Right lobe of liver (tissue), 4 donors: Measurements from ENCODE around the gene CTDSPL.

ENCODE experiments used
- CTCF ChIP-seq, 4 donors: fragments of 200-600 bp in 3 of 4; fragments of 450-650 bp in 1 of 4; IDR thresholded peaks; one replicate each; pipeline versions ENCODE4 v1.5.1 to v1.8.0; 2016 to 2022; ENCODE audit warnings: antibody characterized with exemption in 4 of 4, mild to moderate bottlenecking in 2 of 4
- POLR2A ChIP-seq: fragments of 450-650 bp; IDR thresholded peaks from one replicate; pipeline ENCODE4 v1.6.1; 2017; ENCODE audit warnings: antibody characterized with exemption, mild to moderate bottlenecking
- donor health status: DM: no; HTN: no; CAD: no.
- donor health status: DM: no; HTN: no; CAD: no.
- donor health status: DM: no; HTN: yes; CAD: no.

- TF ChIP-seq POLR2A (no peak), CTCF (IDR thresholded peaks at IDR 0.05) (no peak)
These were observed 169.6 kb downstream of the CTDSPL start for GRCh38 chr3:38031022-38031994.
